Activated CD8-positive, alpha-beta memory T cell treated with anti-CD3 and anti-CD28 coated beads for 24 hours (primary cell): ENCODE data around the gene ADGRG6.
"Not testable (repeated sequence)": the region's sequence is repeated elsewhere in the genome, so short reads cannot be mapped to it uniquely, and the experiment has no call there.

Experiments used
- DNase-seq: peaks from one replicate; pipeline ENCODE4 v3.0.0-alpha.2; 2020

Gene ADGRG6

GRCh38 chr6:142301651-142302391, at the start of gene ADGRG6:
Gene ADGRG6 (plus strand): TSS chr6:142302007. CDS start chr6:142302330, 323 bp downstream.
- peak; percentile 82 for DNase-seq

DNA sequence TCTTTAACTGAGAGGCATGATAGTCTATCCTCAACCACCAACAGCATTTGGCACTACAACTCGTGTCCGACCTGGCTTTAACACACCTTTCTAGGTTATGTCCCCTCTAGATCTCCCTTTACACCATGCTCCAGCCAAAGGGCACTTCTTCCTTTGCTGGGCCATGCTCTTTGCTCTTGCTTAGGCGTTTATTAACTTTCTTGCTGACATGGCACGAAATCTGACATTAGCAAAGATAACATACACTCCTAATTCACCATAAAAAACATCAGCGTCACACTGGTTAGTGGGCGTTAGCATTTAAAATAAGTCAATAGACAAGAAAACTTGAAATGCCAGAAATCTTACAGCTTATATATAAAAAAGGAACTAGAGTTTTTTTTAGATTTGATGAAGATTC, 47.3 kb upstream of the ADGRG6 start:
- DNase-seq: no peak

DNA sequence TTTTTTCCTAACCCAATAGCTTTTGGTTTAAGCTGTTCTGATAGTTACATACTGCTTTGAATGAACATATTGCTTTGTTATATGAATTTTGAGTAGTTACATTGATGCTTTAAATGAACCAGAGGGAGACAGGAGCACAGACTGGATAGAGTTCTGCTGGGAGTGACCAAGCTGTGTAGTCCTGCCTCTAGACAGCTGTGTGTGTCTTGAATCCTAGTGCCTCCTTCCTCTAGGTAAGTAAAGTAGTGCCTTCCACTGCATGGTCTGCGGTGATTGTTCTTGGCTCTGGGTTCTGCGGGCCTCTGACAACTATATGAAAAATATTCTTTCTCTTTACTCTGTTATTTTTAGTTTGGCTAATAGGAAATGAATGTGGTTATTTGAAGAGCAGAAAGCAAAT, 46.0 kb upstream of the ADGRG6 start:
- no peak for DNase-seq

- DNase-seq: no peak
These were observed 43.5 kb upstream of the ADGRG6 start for GRCh38 chr6:142258305-142258704.

DNA sequence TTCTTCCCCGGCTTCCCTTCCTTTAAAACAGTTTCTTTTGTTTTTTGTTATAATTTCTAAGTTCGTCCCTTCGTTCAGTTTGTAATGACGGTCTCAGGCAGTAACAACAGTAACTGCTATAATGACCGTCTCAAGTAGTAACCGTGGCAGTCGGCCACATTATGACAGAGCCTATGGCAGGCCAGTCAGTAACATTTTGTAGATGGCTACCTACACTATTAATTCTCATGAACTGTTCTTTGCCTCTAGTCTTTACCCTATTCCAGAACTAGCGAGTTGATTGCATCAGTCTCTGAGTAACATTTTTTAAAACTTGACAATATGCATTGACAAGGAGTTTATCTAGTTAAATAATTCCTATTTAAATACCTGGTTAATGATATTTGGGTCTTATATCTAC, 43.0 kb upstream of the ADGRG6 start:
- no peak for DNase-seq

DNA sequence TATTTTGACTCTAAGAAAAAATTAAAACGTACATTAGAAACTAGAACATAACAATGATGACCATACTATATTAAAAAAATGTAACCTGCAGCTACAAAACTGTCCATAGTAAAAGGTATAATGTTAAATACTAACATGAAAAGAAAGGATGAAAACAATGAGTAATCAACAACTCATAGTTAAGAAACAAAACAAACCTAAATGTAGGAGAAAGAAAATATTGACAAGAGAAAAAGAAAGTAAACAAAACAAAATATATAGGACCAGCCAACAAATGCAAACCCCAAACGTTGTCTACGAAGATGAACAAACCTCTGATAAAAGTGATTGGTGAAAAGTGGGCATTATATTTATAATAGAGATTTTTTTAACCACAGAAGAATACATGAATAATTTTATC, 41.1 kb upstream of the ADGRG6 start:
- no peak for DNase-seq

GRCh38 chr6:142262231-142262630, 39.6 kb upstream of the ADGRG6 start:
- DNase-seq: no peak

DNA sequence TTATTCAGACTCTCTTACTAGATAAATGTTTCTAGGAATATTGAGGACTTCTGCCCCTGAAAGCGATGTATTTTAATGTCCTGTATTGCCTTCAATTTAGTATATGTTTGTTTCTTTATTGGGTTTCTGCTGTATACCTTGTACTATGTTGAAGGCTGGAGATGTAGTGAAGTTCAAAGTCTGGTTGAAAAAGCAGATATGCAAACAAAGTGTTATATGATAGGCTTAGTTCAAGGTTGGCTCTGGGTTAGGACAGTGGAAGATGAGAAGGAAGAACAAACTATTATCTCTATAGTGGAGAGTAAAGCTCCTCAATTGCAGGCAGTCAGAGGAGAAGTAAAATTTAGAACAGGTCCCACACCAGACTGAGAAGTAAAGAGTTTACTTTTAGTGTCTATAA, 36.3 kb upstream of the ADGRG6 start:
- no peak for DNase-seq

GRCh38 chr6:142266060-142266459, 35.7 kb upstream of the ADGRG6 start:
- no peak for DNase-seq

GRCh38 chr6:142271476-142271875, 30.3 kb upstream of the ADGRG6 start:
- no peak for DNase-seq

GRCh38 chr6:142274656-142275055, 27.2 kb upstream of the ADGRG6 start:
- DNase-seq: no peak

DNA sequence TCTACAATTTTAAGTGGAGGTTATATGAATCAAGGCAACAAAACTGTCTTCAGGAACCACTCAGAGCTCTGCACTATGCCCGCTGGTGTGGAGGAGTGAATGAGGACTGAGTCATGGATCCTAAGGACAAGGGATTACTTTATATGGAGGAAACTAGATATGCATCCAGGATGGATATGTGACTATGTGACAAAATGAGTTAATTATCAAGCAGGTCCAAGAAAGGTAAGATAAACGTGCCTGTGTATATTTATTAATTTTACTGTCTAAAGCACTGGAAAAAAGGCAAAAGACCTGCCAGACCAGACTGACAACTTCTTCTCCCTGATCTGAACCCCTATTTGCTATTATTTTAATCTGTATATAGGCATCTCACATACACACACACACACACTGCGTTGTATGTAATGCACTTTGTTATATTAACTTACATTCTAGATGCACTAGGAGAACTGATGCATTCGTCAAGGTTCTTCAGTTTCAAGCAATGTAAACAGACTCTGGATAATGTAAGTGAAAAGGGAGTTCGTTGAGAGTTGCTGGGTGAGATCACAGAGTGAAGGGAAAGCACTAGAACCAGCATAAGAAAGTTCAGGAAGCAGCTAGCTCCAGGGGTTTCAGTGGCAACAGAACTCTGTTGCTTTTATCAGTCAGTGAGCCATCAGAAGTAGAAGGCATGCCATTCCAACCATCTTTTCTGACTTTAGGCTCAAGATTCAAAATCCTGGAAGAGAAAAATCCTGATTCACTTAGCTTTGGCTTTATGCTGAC, 26.4 kb upstream of the ADGRG6 start:
- no peak for DNase-seq

GRCh38 chr6:142276256-142276655, 25.6 kb upstream of the ADGRG6 start:
- DNase-seq: no peak

DNA sequence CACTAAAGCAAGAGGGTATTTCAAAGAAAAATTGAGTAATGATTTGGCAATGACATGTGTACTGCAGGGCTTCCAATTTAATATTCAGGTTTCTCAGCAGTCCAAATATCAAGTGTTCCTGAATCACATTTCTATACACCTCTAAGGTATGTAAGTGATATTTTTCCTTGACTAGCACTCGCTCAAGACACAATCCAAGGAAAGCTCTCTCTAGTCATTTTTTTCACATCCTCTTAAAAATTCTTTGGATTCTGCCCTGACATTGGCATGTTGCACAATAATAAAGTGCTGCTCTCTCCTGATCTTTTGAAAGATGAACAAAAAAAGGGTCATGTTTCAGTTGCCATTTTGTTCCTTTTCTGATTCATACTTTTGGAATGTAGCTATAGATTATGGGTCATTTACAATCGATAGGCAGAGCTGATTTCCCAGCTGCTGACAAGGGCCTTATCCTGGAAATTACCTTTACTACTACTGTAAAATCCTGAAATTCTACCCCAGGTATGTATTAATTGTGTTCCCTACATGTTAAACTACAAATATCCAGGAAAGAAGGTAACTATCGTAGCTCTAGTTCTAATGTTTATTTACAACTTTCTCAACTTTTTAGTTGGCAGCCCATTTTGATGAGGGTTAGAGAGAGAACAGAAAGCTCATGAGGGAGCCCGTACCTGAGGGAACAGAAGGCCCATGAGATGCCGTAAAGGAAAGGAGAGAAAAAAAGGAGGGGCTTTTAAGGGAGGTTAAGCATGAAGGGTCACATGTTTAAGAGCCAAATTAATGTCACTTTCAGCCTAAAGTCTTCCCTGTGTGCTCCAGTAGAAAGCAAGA, 22.2 kb upstream of the ADGRG6 start:
- no peak for DNase-seq

GRCh38 chr6:142280265-142280664, 21.5 kb upstream of the ADGRG6 start:
- no peak for DNase-seq

- no peak for DNase-seq
These were observed 20.9 kb upstream of the ADGRG6 start for GRCh38 chr6:142280927-142281326.

GRCh38 chr6:142283138-142283537, 18.7 kb upstream of the ADGRG6 start:
- not testable (repeated sequence) for DNase-seq

DNA sequence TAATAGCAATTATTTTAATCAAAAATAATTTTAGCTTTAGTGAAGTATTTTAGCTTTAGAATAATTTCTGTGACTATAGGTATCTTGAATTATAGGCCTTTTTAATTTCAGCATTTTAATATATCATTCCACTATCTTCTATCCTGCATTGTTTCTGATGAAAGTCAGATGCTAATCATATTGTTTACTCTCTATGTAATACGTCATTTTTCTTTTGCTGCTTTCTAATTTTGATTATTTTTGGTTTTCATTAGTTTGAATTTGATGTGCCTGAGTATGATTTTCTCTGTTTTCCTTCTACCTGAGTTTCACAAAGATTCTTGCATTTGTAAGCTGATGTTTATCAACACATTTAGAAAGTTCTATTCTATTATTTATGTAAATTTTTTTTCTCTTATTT, 17.4 kb upstream of the ADGRG6 start:
- no peak for DNase-seq

DNA sequence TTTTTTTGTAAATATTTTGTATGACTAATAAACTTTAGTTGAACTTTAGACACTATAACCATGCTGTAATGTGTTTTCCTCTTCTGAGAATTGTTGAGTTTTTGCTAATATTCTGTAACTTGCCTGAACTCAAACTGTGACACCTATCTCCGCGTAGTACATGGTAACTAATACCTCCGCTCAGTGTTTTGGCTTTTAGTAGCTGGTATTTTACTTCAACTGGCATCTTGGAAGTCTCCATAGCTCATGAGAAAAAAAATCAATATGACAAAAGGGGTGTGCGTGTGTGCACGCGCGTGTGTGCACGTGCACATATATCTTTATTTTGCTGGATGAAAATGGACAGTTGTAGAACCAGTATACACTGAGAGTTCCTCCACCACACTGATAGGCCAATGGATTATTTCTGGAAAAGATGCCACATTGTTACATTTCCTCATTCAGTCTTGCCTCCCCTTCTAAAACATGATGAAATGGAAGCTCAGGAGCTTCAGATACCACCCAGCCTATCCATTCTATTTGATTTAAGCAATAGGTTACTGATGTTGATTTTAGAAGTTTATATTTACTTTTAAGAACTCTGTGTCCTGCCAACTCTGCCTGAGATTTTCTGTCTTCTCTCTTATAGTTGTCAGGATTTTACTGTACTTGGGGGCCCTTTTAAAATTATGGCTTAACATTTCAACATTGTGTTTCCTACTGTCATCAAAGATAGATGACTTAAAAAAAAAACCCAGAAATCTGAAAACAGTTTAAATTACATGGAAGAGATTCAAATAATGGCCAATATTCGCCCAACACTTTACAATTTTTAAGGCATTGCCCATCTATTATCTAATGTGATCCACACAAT, 16.3 kb upstream of the ADGRG6 start:
- DNase-seq: no peak

- no peak for DNase-seq
These were observed 15.8 kb upstream of the ADGRG6 start for GRCh38 chr6:142286088-142286409.

DNA sequence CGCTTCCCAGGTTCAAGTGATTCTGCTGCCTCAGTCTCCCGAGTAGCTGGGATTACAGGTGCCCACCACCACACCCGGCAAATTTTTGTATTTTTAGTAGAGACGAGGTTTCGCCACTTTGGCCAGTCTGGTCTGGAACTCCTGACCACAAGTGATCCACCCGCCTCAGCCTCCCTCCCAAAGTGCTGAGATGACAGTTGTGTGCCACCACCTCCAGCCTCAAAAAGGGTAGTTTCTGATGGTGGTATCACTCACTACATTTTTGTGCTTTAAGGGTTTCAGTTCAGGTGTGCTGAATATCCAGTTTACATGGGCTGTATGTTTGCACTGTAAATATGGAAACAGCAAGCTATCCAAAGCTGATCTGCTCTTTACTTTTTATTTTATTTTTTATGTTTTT, 12.1 kb upstream of the ADGRG6 start:
- no peak for DNase-seq

DNA sequence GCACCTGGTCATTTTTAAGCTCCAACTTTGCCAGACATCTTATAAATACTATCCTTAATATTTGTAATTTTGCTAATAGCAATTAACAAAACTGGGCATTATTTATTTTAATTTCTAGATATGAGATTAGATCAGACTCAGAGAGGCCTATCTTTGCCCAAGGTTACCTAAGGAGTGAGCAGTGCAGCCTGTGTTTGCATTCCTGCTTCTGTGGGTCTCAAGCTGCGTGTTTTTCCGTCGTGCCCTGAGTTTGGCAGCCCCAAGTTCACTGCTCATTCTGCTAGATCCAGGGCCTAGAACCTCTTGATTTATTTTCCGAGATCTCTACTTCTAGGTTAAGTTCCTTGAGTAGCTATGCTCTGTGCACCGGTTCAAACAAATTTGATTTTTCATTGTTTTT, 11.0 kb upstream of the ADGRG6 start:
- no peak for DNase-seq

DNA sequence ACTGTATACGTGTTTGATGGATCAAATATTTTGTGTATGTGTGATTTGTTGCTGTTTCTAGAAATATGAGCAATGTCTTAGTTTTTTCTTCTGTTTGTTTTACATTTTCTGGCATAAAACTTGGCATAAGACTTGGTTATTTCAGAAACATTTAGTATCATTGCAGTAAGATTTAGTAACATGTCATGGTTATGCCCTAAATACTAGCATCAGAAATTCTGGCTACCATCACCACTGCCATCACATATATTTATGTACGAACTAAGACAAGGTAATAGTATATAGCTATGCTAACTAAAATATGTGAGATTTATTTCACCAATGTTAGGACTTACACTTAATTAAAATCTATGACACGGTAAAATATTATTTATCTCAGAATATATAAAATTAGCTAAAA, 10.3 kb upstream of the ADGRG6 start:
- DNase-seq: no peak
